HK-2 (cell line): ENCODE measurements around the gene NPIPA8.
"Not testable (repeated sequence)": the region's sequence is repeated elsewhere in the genome, so short reads cannot be mapped to it uniquely, and the experiment has no call there.

Experiments used
- DNase-seq: peaks from one replicate; pipeline ENCODE4 v3.0.0-alpha.2; 2018; ENCODE audit not compliant: unreplicated experiment

NPIPA8 gene

GRCh38 chr16:18276756-18277155, 59.8 kb downstream of the NPIPA8 start:
- DNase-seq, result not testable (repeated sequence)

GRCh38 chr16:18270171-18270570, 66.4 kb downstream of the NPIPA8 start:
- not testable (repeated sequence) for DNase-seq
